Fibroblast of villous mesenchyme (primary cell): ENCODE data around the gene C1orf159. TPM values are rescaled to one million over a fixed set of nuclear protein-coding genes. Genes with fewer than 3 reads are reported as not detected.

ENCODE experiments used
- DNase-seq: peaks from one replicate; pipeline ENCODE4 v3.0.0-alpha.2; 2010; ENCODE audit warnings: low read depth
- H3K4me3 ChIP-seq: 2 replicates; pipeline ENCODE4 v1.5.1; 2011; ENCODE audit warnings: low read depth, mild to moderate bottlenecking, low read length
- total RNA-seq: library from RNA; depleted of rRNA; stranded (reverse); fragments of >200 nt; gene quantifications from 2 replicates; pipeline ENCODE4 v1.2.3, GENCODE V29; 2012
- TF ChIP-seq, protein P1 (sequence below): IDR thresholded peaks from 2 replicates; pipeline ENCODE4 v1.5.1; 2012; ENCODE audit warnings: low read depth, mild to moderate bottlenecking, low read length; ENCODE audit not compliant: insufficient read depth

Gene C1orf159
- total RNA-seq, 1 donor, result 6.5 TPM

DNA sequence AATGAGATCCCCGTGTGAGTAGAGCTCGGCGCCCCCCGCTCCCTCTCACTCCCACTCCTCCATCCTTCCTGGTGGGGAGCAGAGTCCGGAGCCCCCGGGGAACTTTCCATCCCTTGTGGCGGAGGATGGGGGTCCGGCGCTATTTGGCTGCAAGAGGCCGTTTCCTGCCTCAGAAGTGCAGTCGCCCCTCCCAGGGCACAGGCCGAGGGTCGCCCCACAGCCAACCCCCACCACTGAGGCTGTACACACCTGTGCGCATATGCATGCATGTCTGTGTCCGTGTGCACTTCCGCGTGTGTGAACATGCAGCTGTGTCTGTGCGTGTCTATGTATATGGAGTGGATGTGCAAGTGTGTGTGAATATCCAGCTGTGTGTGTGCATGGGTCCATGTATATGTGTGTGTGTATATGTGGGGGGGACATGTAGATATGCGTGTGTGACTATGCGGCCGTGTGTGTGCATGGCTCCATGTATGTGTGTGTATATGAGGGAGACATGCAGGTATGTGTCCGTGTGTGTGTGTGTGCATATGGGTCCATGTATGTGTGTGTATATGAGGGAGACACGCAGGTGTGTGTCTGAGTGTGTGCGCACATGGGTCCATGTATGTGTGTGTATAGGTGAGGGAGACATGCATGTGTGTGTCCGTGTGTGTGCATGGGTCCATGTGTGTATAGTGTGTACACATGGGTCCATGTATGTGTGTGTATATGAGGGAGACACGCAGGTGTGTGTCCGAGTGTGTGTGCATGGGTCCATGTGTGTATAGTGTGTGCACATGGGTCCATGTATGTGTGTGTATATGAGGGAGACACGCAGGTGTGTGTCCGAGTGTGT, 63.7 kb downstream of the C1orf159 start:
- TF ChIP-seq, protein P1, sequence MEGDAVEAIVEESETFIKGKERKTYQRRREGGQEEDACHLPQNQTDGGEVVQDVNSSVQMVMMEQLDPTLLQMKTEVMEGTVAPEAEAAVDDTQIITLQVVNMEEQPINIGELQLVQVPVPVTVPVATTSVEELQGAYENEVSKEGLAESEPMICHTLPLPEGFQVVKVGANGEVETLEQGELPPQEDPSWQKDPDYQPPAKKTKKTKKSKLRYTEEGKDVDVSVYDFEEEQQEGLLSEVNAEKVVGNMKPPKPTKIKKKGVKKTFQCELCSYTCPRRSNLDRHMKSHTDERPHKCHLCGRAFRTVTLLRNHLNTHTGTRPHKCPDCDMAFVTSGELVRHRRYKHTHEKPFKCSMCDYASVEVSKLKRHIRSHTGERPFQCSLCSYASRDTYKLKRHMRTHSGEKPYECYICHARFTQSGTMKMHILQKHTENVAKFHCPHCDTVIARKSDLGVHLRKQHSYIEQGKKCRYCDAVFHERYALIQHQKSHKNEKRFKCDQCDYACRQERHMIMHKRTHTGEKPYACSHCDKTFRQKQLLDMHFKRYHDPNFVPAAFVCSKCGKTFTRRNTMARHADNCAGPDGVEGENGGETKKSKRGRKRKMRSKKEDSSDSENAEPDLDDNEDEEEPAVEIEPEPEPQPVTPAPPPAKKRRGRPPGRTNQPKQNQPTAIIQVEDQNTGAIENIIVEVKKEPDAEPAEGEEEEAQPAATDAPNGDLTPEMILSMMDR, result no peak
- DNase-seq, result no peak
- H3K4me3 ChIP-seq, result no peak overlapping the region

DNA sequence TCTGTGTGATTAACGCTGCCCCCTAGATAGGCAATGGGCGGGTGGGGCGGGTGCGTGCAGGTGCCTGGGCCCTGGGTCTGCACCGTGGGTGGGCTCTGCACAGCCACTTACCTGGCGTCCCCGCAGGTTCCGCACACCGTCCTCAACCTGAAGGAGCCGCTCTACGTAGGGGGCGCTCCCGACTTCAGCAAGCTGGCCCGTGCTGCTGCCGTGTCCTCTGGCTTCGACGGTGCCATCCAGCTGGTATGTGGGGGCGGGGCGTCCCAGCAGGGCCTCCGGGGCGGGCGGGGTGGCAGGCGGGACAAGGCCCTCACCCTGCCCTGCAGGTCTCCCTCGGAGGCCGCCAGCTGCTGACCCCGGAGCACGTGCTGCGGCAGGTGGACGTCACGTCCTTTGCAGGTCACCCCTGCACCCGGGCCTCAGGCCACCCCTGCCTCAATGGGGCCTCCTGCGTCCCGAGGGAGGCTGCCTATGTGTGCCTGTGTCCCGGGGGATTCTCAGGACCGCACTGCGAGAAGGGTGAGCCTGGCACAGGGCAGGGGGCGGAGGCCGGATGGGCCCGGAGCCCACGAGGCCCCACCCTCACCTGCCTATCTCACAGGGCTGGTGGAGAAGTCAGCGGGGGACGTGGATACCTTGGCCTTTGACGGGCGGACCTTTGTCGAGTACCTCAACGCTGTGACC, 64.6 kb downstream of the C1orf159 start:
- DNase-seq, result no peak
- TF ChIP-seq, protein P1, result no peak
- no peak overlapping the region for H3K4me3 ChIP-seq

DNA sequence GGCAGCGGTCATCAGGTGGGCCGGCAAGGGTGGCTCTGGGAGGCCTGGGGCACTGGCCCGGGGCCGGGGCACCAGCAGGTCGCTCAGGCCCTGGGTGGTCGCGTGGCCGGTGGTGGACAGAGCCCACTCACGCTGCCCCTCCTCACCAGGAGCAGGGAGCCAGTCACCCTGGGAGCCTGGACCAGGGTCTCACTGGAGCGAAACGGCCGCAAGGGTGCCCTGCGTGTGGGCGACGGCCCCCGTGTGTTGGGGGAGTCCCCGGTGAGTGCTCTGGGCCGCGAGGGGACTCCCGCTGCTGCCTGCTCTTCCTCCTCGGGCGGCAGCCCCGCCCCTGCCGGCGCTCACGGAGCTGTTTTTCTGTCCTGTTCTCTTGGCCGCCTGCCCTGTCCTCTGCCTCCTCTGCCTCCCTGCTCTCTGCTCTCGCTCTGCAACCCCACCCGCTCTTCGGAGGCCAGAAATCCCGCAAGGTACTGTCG, 65.3 kb downstream of the C1orf159 start:
- no peak for DNase-seq
- H3K4me3 ChIP-seq, result no peak overlapping the region
- TF ChIP-seq, protein P1, result no peak

DNA sequence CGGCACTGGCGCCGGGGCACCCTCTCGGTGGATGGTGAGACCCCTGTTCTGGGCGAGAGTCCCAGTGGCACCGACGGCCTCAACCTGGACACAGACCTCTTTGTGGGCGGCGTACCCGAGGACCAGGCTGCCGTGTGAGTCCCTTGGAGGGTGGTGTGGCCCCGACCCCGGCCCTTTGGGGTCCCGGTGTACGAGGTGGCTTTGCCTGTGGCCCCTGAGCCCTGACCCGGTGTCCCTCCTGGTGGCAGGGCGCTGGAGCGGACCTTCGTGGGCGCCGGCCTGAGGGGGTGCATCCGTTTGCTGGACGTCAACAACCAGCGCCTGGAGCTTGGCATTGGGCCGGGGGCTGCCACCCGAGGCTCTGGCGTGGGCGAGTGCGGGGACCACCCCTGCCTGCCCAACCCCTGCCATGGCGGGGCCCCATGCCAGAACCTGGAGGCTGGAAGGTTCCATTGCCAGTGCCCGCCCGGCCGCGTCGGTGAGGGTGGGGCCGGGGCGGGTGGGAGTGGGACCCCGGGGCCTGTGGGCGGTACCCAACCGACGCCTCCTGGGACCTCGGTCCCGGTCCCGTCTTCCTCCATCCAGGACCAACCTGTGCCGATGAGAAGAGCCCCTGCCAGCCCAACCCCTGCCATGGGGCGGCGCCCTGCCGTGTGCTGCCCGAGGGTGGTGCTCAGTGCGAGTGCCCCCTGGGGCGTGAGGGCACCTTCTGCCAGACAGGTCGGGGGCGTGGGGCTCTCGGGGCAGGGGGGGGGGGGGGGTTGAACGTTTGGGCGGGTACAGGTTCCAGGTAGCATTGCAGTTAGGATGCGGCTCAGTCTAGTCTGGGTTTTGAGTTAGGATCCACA, 66.3 kb downstream of the C1orf159 start:
- TF ChIP-seq, protein P1, result no peak
- no peak overlapping the region for H3K4me3 ChIP-seq
- no peak for DNase-seq

DNA sequence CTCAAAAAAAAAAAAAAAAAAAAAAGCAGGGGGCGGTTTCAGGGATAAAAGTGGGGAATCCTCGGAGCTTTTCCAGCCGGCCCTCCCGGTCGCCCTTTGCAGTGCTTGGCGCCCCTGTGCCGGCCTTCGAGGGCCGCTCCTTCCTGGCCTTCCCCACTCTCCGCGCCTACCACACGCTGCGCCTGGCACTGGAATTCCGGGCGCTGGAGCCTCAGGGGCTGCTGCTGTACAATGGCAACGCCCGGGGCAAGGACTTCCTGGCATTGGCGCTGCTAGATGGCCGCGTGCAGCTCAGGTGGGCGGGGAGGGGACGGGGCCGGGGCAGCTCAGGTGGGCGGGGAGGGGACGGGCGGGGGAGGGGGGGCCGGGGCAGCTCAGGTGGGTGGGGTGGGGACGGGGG, 67.1 kb downstream of the C1orf159 start:
- TF ChIP-seq, protein P1, result no peak

DNA sequence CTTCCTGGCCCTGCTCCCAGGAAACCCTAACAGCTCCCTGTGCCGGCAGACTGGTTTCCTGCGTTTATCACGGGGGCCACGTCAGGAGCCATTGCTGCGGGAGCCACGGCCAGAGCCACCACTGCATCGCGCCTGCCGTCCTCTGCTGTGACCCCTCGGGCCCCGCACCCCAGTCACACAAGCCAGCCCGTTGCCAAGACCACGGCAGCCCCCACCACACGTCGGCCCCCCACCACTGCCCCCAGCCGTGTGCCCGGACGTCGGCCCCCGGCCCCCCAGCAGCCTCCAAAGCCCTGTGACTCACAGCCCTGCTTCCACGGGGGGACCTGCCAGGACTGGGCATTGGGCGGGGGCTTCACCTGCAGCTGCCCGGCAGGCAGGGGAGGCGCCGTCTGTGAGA, 67.9 kb downstream of the C1orf159 start:
- TF ChIP-seq, protein P1, result no peak
- no peak for DNase-seq
- H3K4me3 ChIP-seq, result no peak overlapping the region

More for the DNA sequence above, 67.1 kb downstream of the C1orf159 start:
- H3K4me3 ChIP-seq, result no peak overlapping the region
- DNase-seq, result no peak
